HepG2 (cell line): Measurements from ENCODE around the gene HIF1AN. TPM values are rescaled to one million over a fixed set of nuclear protein-coding genes. Genes with fewer than 3 reads are reported as not detected.

Experiments used
- FOXK1 ChIP-seq: sonication (generic); formaldehyde crosslinking; IDR thresholded peaks from 2 replicates; pipeline ENCODE4 v1.4.0; 2020; ENCODE audit warnings: low read depth, missing genetic modification reagents, borderline replicate concordance
- KLF6 ChIP-seq: IDR thresholded peaks from 2 replicates; pipeline ENCODE4 v1.8.0; 2016; ENCODE audit warnings: missing biosample characterization, missing genetic modification reagents
- MTF2 ChIP-seq: sonication (generic); formaldehyde crosslinking; IDR thresholded peaks from 2 replicates; pipeline ENCODE4 v1.5.0; 2020; ENCODE audit warnings: missing genetic modification reagents, borderline replicate concordance
- MYC ChIP-seq: sonication (generic); formaldehyde crosslinking; IDR thresholded peaks from 2 replicates; pipeline ENCODE4 v1.9.0; 2021; ENCODE audit warnings: missing genetic modification reagents, borderline replicate concordance
- NFIC ChIP-seq: IDR thresholded peaks from 2 replicates; pipeline ENCODE4 v1.6.1; 2012; ENCODE audit warnings: mild to moderate bottlenecking, low read length, inconsistent platforms
- NONO ChIP-seq, 2 experiments: fragments of 450-650 bp in 1 of 2; sonication (generic) in 1 of 2; formaldehyde crosslinking in 1 of 2; IDR thresholded peaks in 1 of 2; conservative IDR thresholded peaks in 1 of 2; 2 replicates each; pipeline versions ENCODE4 v1.6.1 to v1.8.0; 2017 to 2022; ENCODE audit warnings: mild to moderate bottlenecking in 1 of 2, missing genetic modification reagents in 1 of 2, moderate library complexity in 1 of 2
- SMAD9 ChIP-seq: sonication (generic); formaldehyde crosslinking; IDR thresholded peaks from 2 replicates; pipeline ENCODE4 v1.5.1; 2020; ENCODE audit warnings: mild to moderate bottlenecking, missing genetic modification reagents
- SMYD3 ChIP-seq: sonication (generic); formaldehyde crosslinking; IDR thresholded peaks from 2 replicates; pipeline ENCODE4 v1.8.1; 2023; ENCODE audit warnings: mild to moderate bottlenecking, missing genetic modification reagents
- TCF7 ChIP-seq: sonication (generic); IDR thresholded peaks from 2 replicates; pipeline ENCODE4 v1.6.1; 2016; ENCODE audit warnings: antibody characterized with exemption, low read depth
- XBP1 ChIP-seq: sonication (generic); formaldehyde crosslinking; IDR thresholded peaks from 2 replicates; pipeline ENCODE4 v1.5.0; 2020; ENCODE audit warnings: missing genetic modification reagents
- ZBTB38 ChIP-seq: sonication (generic); formaldehyde crosslinking; IDR thresholded peaks from 2 replicates; pipeline ENCODE4 v1.5.1; 2020; ENCODE audit warnings: mild to moderate bottlenecking, missing genetic modification reagents
- ZFP1 ChIP-seq: IDR thresholded peaks from 2 replicates; pipeline ENCODE4 v1.6.1; 2016
- ZNF121 ChIP-seq: sonication (generic); formaldehyde crosslinking; IDR thresholded peaks from 2 replicates; pipeline ENCODE4 v1.5.0; 2020; ENCODE audit warnings: mild to moderate bottlenecking, missing genetic modification reagents
- ZNF3 ChIP-seq: IDR thresholded peaks from 2 replicates; pipeline ENCODE4 v1.7.0; 2017; ENCODE audit warnings: inconsistent platforms
- ZNF83 ChIP-seq: sonication (generic); formaldehyde crosslinking; IDR thresholded peaks from 2 replicates; pipeline ENCODE4 v1.4.0; 2020; ENCODE audit warnings: missing genetic modification reagents, mild to moderate bottlenecking, borderline replicate concordance
- polyA plus RNA-seq, 8 experiments: library from polyadenylated mRNA; depleted of rRNA in 3 of 8; stranded (reverse) in 7 of 8; unstranded in 1 of 8; fragments of >200 nt; fragmentation: Illumina TruSeq in 4 of 8; extraction: Trizol in 4 of 8; gene quantifications; 2 replicates each; pipeline versions ENCODE4 v1.2.1 to v1.2.3, GENCODE V29; 2011 to 2016; ENCODE audit warnings: low read depth in 4 of 8, missing spikeins in 1 of 8, mixed read lengths in 1 of 8; ENCODE audit not compliant: insufficient read depth in 1 of 8
- total RNA-seq, 5 experiments: library from RNA; depleted of rRNA; stranded (reverse); fragments of >200 nt; fragmentation: Illumina TruSeq; extraction: Trizol; gene quantifications; 2 replicates each; pipeline ENCODE4 v1.2.3, GENCODE V29; 2016; ENCODE audit warnings: low read depth in 1 of 5
- TF ChIP-seq, protein P1 (sequence below): sonication (generic); formaldehyde crosslinking; IDR thresholded peaks from 2 replicates; pipeline ENCODE4 v1.4.0; 2020; ENCODE audit warnings: mild to moderate bottlenecking, missing genetic modification reagents
- TF ChIP-seq, protein P2 (sequence below), 2 experiments: IDR thresholded peaks; 2 replicates each; pipeline ENCODE4 v1.6.1; 2011 to 2012; ENCODE audit warnings: low read length in 2 of 2, borderline replicate concordance in 1 of 2, low read depth in 1 of 2, mild to moderate bottlenecking in 1 of 2, moderate library complexity in 1 of 2
- TF ChIP-seq, protein P3 (sequence below): sonication (generic); formaldehyde crosslinking; IDR thresholded peaks from 2 replicates; pipeline ENCODE4 v1.8.1; 2023; ENCODE audit warnings: mild to moderate bottlenecking, moderate library complexity, missing genetic modification reagents
- TF ChIP-seq, protein P4 (sequence below): sonication (generic); formaldehyde crosslinking; IDR thresholded peaks from 2 replicates; pipeline ENCODE4 v1.5.1; 2020; ENCODE audit warnings: mild to moderate bottlenecking, missing genetic modification reagents, borderline replicate concordance

The HIF1AN gene
- total and polyA plus RNA-seq, 2 of the 13 experiments (the other 11 are each of a cell fraction or from before 2014, with no cell fraction given), result 8.6 to 10.7 TPM

GRCh38 chr10:100529475-100530298, 6.1 kb upstream of the HIF1AN start, which contains the start of gene NDUFB8 (continued):
- TF ChIP-seq, protein P1, sequence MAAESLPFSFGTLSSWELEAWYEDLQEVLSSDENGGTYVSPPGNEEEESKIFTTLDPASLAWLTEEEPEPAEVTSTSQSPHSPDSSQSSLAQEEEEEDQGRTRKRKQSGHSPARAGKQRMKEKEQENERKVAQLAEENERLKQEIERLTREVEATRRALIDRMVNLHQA (CRISPR knock-in tag), result no peak
- TF ChIP-seq NFIC, result no peak; the same call in 1 of the 2 replicates
- TF ChIP-seq ZNF83 (CRISPR knock-in tag), result no peak
- TF ChIP-seq, protein P2, sequence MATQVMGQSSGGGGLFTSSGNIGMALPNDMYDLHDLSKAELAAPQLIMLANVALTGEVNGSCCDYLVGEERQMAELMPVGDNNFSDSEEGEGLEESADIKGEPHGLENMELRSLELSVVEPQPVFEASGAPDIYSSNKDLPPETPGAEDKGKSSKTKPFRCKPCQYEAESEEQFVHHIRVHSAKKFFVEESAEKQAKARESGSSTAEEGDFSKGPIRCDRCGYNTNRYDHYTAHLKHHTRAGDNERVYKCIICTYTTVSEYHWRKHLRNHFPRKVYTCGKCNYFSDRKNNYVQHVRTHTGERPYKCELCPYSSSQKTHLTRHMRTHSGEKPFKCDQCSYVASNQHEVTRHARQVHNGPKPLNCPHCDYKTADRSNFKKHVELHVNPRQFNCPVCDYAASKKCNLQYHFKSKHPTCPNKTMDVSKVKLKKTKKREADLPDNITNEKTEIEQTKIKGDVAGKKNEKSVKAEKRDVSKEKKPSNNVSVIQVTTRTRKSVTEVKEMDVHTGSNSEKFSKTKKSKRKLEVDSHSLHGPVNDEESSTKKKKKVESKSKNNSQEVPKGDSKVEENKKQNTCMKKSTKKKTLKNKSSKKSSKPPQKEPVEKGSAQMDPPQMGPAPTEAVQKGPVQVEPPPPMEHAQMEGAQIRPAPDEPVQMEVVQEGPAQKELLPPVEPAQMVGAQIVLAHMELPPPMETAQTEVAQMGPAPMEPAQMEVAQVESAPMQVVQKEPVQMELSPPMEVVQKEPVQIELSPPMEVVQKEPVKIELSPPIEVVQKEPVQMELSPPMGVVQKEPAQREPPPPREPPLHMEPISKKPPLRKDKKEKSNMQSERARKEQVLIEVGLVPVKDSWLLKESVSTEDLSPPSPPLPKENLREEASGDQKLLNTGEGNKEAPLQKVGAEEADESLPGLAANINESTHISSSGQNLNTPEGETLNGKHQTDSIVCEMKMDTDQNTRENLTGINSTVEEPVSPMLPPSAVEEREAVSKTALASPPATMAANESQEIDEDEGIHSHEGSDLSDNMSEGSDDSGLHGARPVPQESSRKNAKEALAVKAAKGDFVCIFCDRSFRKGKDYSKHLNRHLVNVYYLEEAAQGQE (IDR thresholded peaks at IDR 0.05; ENCODE audit: borderline replicate concordance in 1 of 2, low read depth in 1 of 2, low read length in 2 of 2), result peak in 1 of 2 experiments; percentile 45; a peak in 1 of 4 replicates
- no peak for TF ChIP-seq SMAD9 (CRISPR knock-in tag)
- TF ChIP-seq TCF7, result no peak
- TF ChIP-seq, protein P3, sequence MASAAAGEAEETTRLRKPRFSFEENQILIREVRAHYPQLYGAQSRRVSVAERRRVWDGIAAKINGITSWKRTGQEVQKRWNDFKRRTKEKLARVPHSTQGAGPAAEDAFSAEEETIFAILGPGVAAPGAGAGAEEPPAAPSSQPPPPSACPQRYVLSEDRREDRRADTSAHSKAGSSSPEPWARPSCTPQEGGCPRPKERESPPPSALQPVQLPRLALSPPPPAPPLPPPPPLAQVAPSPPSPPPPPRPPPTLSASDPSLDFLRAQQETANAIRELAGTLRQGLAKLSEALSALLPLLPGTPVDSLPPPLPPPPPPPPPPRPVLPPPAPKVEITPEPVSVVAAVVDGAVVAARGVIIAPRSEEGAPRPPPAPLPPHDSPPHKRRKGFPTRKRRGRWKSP (CRISPR knock-in tag), result peak; percentile 35; the same call in 1 of the 2 replicates
- TF ChIP-seq SMYD3 (CRISPR knock-in tag), result 0 out of 2 replicates have a peak, but pooled peaks have one; percentile 31
- TF ChIP-seq KLF6 (CRISPR knock-in tag), result no peak
- no peak for TF ChIP-seq NONO (IDR thresholded peaks at IDR 0.05)
- TF ChIP-seq NONO (CRISPR knock-in tag; conservative IDR thresholded peaks at IDR 0.05), result peak; percentile 69; the same call in 1 of the 2 replicates
- no peak for TF ChIP-seq XBP1 (CRISPR knock-in tag)
- TF ChIP-seq MYC, result peak; percentile 47; the same call in 1 of the 2 replicates
- no peak for TF ChIP-seq FOXK1 (CRISPR knock-in tag)
- no peak for TF ChIP-seq ZBTB38 (CRISPR knock-in tag)
- 0 out of 2 replicates have a peak, but pooled peaks have one; percentile 21 for TF ChIP-seq ZNF121
- no peak for TF ChIP-seq ZFP1 (CRISPR knock-in tag)
- TF ChIP-seq, protein P4, sequence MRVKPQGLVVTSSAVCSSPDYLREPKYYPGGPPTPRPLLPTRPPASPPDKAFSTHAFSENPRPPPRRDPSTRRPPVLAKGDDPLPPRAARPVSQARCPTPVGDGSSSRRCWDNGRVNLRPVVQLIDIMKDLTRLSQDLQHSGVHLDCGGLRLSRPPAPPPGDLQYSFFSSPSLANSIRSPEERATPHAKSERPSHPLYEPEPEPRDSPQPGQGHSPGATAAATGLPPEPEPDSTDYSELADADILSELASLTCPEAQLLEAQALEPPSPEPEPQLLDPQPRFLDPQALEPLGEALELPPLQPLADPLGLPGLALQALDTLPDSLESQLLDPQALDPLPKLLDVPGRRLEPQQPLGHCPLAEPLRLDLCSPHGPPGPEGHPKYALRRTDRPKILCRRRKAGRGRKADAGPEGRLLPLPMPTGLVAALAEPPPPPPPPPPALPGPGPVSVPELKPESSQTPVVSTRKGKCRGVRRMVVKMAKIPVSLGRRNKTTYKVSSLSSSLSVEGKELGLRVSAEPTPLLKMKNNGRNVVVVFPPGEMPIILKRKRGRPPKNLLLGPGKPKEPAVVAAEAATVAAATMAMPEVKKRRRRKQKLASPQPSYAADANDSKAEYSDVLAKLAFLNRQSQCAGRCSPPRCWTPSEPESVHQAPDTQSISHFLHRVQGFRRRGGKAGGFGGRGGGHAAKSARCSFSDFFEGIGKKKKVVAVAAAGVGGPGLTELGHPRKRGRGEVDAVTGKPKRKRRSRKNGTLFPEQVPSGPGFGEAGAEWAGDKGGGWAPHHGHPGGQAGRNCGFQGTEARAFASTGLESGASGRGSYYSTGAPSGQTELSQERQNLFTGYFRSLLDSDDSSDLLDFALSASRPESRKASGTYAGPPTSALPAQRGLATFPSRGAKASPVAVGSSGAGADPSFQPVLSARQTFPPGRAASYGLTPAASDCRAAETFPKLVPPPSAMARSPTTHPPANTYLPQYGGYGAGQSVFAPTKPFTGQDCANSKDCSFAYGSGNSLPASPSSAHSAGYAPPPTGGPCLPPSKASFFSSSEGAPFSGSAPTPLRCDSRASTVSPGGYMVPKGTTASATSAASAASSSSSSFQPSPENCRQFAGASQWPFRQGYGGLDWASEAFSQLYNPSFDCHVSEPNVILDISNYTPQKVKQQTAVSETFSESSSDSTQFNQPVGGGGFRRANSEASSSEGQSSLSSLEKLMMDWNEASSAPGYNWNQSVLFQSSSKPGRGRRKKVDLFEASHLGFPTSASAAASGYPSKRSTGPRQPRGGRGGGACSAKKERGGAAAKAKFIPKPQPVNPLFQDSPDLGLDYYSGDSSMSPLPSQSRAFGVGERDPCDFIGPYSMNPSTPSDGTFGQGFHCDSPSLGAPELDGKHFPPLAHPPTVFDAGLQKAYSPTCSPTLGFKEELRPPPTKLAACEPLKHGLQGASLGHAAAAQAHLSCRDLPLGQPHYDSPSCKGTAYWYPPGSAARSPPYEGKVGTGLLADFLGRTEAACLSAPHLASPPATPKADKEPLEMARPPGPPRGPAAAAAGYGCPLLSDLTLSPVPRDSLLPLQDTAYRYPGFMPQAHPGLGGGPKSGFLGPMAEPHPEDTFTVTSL, result no peak
- no peak for TF ChIP-seq MTF2 (CRISPR knock-in tag)
- TF ChIP-seq ZNF3 (CRISPR knock-in tag), result no peak
